Measurements from ENCODE around the gene RELA.

DNA sequence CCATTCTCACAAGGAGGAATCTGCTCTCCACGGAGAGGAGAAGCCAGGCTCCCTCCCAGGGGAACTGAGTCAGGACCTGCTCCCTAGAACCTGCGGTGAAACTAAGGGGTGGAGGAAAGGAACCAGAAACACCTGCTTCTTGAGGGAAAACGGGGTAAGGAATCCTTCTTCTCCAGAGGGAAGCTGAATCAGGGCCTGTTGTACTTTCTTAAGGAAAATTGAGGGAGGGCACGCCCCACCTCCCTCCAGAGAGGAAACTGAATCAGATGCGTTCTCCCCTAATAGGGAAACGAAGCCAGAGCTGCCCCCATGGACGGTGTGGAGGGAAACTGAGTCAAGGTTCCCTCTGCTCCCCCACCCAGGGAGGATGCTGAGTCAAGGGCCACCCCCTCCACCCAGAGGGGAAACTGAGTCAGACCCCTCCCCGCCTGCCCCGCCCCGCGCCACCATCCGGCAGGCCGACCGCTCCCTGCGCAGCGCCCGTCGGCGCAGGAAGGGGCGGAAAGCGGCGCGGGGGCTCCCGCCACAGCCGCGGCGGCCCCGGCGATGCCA is 393 bp downstream of the RELA start:
- TF ChIP-seq EGR1 (IDR thresholded peaks at IDR 0.05) (no peak), ZBTB7A (IDR thresholded peaks at IDR 0.05; ENCODE audit: low read depth) (no peak), FOXM1 (IDR thresholded peaks at IDR 0.05; ENCODE audit: borderline replicate concordance, low read depth) (no peak), TAF1 (IDR thresholded peaks at IDR 0.05; ENCODE audit: low read depth) (no peak), EP300 (IDR thresholded peaks at IDR 0.05; ENCODE audit: borderline replicate concordance) (no peak), CEBPB (IDR thresholded peaks at IDR 0.05) (no peak), CREB1 (IDR thresholded peaks at IDR 0.05; ENCODE audit: low read depth) (no peak), YY1 (IDR thresholded peaks at IDR 0.05; ENCODE audit: low read depth) (no peak), RAD21 (IDR thresholded peaks at IDR 0.05; ENCODE audit: low read depth) (no peak)
- TF ChIP-seq, protein P1, sequence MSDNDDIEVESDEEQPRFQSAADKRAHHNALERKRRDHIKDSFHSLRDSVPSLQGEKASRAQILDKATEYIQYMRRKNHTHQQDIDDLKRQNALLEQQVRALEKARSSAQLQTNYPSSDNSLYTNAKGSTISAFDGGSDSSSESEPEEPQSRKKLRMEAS (IDR thresholded peaks at IDR 0.05) = no peak
- TF ChIP-seq, protein P2, sequence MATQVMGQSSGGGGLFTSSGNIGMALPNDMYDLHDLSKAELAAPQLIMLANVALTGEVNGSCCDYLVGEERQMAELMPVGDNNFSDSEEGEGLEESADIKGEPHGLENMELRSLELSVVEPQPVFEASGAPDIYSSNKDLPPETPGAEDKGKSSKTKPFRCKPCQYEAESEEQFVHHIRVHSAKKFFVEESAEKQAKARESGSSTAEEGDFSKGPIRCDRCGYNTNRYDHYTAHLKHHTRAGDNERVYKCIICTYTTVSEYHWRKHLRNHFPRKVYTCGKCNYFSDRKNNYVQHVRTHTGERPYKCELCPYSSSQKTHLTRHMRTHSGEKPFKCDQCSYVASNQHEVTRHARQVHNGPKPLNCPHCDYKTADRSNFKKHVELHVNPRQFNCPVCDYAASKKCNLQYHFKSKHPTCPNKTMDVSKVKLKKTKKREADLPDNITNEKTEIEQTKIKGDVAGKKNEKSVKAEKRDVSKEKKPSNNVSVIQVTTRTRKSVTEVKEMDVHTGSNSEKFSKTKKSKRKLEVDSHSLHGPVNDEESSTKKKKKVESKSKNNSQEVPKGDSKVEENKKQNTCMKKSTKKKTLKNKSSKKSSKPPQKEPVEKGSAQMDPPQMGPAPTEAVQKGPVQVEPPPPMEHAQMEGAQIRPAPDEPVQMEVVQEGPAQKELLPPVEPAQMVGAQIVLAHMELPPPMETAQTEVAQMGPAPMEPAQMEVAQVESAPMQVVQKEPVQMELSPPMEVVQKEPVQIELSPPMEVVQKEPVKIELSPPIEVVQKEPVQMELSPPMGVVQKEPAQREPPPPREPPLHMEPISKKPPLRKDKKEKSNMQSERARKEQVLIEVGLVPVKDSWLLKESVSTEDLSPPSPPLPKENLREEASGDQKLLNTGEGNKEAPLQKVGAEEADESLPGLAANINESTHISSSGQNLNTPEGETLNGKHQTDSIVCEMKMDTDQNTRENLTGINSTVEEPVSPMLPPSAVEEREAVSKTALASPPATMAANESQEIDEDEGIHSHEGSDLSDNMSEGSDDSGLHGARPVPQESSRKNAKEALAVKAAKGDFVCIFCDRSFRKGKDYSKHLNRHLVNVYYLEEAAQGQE (IDR thresholded peaks at IDR 0.05; ENCODE audit: low read depth) = no peak
- TF ChIP-seq, protein P3, sequence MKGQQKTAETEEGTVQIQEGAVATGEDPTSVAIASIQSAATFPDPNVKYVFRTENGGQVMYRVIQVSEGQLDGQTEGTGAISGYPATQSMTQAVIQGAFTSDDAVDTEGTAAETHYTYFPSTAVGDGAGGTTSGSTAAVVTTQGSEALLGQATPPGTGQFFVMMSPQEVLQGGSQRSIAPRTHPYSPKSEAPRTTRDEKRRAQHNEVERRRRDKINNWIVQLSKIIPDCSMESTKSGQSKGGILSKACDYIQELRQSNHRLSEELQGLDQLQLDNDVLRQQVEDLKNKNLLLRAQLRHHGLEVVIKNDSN (IDR thresholded peaks at IDR 0.05) = no peak

Measured in Ishikawa (cell line).